ENCODE data around the gene MAMSTR. TPM values are rescaled to one million over a fixed set of nuclear protein-coding genes. Genes with fewer than 3 reads are reported as not detected.

MAMSTR gene
- total and polyA plus RNA-seq, 9 of the 15 experiments (the other 6 are each of a cell fraction or from before 2014, with no cell fraction given): 0.08 to 1.00 (median 0.40) TPM; not detected in 1

DNA sequence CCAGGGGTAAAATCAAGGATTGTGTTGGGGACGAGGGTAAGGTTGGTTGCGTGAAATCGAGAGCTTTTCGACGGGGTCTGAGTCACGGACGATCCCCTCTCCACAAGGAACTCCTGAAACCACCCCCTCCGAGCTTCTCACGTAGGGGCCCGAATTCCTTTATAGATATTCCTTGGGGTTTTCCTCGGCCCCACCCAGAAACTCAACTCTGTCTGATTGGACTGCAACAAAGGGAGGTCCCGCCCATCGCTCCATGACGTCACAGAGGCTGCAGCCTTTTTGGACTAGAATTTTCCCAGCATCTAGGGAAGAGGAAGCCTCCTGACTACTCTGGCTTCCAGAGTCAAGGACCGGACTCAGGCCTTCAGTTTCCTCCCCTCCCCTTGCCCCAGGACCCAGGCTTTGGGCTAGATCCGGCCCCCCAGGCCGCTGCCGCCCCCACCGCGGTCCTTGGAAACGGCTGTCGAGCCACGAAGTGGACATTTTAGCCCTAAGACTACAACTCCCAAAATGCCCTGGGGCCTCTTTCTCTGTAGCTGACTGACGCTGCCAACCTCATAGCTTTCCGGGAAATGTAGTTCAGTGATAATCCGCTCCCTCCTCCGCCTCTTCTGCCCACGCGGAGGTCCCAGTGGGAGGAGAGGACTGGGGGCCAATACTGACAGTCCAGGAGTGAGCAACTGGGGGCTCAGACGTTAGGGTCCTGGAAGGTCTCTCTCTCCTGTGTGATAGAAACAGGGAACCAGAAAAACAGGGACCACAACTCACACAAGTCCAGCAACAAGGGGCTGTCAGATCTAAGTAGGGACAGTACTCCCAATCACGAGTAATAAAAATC lies 27.4 kb upstream of the MAMSTR start, which contains the start of gene IZUMO1 (continued):
- TF ChIP-seq ZNF707 (CRISPR knock-in tag; conservative IDR thresholded peaks at IDR 0.05) (no peak), HNRNPLL (IDR thresholded peaks at IDR 0.05; ENCODE audit: low read depth, low read length, poor library complexity, severe bottlenecking) (no peak), HSF4 (CRISPR knock-in tag; IDR thresholded peaks at IDR 0.05; ENCODE audit: borderline replicate concordance) (no peak), HDAC1 (IDR thresholded peaks at IDR 0.05) (0 out of 4 replicates have a peak, but pooled peaks of 1 of the 2 experiments have one; percentile 38), POLR2A (conservative IDR thresholded peaks at IDR 0.05) (peak; percentile 58; the same call in 1 of the 2 replicates), ZFPM2 (CRISPR knock-in tag; IDR thresholded peaks at IDR 0.05) (no peak), TRIM28 (IDR thresholded peaks at IDR 0.05) (no peak), ZNF75A (CRISPR knock-in tag; IDR thresholded peaks at IDR 0.05) (no peak; the same call in 1 of the 2 replicates), ZNF444 (CRISPR knock-in tag; IDR thresholded peaks at IDR 0.05) (no peak), EZH2 (IDR thresholded peaks at IDR 0.05; ENCODE audit: borderline replicate concordance, low read depth, low read length) (no peak), TBL1XR1 (IDR thresholded peaks at IDR 0.05; ENCODE audit: low read length in 2 of 2) (no peak; a peak in 1 of 4 replicates), NR2F6 (CRISPR knock-in tag; IDR thresholded peaks at IDR 0.05) (no peak)
- TF ChIP-seq, protein P1, sequence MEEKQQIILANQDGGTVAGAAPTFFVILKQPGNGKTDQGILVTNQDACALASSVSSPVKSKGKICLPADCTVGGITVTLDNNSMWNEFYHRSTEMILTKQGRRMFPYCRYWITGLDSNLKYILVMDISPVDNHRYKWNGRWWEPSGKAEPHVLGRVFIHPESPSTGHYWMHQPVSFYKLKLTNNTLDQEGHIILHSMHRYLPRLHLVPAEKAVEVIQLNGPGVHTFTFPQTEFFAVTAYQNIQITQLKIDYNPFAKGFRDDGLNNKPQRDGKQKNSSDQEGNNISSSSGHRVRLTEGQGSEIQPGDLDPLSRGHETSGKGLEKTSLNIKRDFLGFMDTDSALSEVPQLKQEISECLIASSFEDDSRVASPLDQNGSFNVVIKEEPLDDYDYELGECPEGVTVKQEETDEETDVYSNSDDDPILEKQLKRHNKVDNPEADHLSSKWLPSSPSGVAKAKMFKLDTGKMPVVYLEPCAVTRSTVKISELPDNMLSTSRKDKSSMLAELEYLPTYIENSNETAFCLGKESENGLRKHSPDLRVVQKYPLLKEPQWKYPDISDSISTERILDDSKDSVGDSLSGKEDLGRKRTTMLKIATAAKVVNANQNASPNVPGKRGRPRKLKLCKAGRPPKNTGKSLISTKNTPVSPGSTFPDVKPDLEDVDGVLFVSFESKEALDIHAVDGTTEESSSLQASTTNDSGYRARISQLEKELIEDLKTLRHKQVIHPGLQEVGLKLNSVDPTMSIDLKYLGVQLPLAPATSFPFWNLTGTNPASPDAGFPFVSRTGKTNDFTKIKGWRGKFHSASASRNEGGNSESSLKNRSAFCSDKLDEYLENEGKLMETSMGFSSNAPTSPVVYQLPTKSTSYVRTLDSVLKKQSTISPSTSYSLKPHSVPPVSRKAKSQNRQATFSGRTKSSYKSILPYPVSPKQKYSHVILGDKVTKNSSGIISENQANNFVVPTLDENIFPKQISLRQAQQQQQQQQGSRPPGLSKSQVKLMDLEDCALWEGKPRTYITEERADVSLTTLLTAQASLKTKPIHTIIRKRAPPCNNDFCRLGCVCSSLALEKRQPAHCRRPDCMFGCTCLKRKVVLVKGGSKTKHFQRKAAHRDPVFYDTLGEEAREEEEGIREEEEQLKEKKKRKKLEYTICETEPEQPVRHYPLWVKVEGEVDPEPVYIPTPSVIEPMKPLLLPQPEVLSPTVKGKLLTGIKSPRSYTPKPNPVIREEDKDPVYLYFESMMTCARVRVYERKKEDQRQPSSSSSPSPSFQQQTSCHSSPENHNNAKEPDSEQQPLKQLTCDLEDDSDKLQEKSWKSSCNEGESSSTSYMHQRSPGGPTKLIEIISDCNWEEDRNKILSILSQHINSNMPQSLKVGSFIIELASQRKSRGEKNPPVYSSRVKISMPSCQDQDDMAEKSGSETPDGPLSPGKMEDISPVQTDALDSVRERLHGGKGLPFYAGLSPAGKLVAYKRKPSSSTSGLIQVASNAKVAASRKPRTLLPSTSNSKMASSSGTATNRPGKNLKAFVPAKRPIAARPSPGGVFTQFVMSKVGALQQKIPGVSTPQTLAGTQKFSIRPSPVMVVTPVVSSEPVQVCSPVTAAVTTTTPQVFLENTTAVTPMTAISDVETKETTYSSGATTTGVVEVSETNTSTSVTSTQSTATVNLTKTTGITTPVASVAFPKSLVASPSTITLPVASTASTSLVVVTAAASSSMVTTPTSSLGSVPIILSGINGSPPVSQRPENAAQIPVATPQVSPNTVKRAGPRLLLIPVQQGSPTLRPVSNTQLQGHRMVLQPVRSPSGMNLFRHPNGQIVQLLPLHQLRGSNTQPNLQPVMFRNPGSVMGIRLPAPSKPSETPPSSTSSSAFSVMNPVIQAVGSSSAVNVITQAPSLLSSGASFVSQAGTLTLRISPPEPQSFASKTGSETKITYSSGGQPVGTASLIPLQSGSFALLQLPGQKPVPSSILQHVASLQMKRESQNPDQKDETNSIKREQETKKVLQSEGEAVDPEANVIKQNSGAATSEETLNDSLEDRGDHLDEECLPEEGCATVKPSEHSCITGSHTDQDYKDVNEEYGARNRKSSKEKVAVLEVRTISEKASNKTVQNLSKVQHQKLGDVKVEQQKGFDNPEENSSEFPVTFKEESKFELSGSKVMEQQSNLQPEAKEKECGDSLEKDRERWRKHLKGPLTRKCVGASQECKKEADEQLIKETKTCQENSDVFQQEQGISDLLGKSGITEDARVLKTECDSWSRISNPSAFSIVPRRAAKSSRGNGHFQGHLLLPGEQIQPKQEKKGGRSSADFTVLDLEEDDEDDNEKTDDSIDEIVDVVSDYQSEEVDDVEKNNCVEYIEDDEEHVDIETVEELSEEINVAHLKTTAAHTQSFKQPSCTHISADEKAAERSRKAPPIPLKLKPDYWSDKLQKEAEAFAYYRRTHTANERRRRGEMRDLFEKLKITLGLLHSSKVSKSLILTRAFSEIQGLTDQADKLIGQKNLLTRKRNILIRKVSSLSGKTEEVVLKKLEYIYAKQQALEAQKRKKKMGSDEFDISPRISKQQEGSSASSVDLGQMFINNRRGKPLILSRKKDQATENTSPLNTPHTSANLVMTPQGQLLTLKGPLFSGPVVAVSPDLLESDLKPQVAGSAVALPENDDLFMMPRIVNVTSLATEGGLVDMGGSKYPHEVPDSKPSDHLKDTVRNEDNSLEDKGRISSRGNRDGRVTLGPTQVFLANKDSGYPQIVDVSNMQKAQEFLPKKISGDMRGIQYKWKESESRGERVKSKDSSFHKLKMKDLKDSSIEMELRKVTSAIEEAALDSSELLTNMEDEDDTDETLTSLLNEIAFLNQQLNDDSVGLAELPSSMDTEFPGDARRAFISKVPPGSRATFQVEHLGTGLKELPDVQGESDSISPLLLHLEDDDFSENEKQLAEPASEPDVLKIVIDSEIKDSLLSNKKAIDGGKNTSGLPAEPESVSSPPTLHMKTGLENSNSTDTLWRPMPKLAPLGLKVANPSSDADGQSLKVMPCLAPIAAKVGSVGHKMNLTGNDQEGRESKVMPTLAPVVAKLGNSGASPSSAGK (IDR thresholded peaks at IDR 0.05): no peak

Measured in K562 (cell line).